Peyer's patch (tissue), 4 donors: ENCODE data around the gene SNTG2. TPM values are rescaled to one million over a fixed set of nuclear protein-coding genes. Genes with fewer than 3 reads are reported as not detected.

Experiments
- DNase-seq, 3 donors: peaks; one replicate each; pipeline ENCODE4 v3.0.0-alpha.2; 2017 to 2019
- H3K27ac ChIP-seq, 4 donors: fragments of 200-600 bp; sonication (generic); one replicate each; pipeline ENCODE4 v1.5.1; 2016 to 2019
- H3K27me3 ChIP-seq, 2 donors: fragments of 200-600 bp; sonication (generic); one replicate each; pipeline ENCODE4 v1.5.1; 2019
- H3K36me3 ChIP-seq, 3 donors: fragments of 200-600 bp; sonication (generic); one replicate each; pipeline ENCODE4 v1.5.1; 2016 to 2019
- H3K4me1 ChIP-seq, 4 donors: fragments of 200-600 bp; sonication (generic); one replicate each; pipeline ENCODE4 v1.5.1; 2016 to 2019
- H3K4me3 ChIP-seq, 4 donors: fragments of 200-600 bp; sonication (generic); 1 replicate in 3 of 4; 2 replicates in 1 of 4; pipeline ENCODE4 v1.5.1; 2016 to 2019; ENCODE audit warnings: mild to moderate bottlenecking in 1 of 4
- H3K9me3 ChIP-seq, 4 donors: fragments of 200-600 bp; sonication (generic); one replicate each; pipeline ENCODE4 v1.5.1; 2016 to 2019; ENCODE audit warnings: mild to moderate bottlenecking in 1 of 4
- POLR2A ChIP-seq, 2 donors: fragments of 450-650 bp; IDR thresholded peaks; one replicate each; pipeline ENCODE4 v1.5.1; 2017; ENCODE audit warnings: antibody characterized with exemption in 2 of 2, mild to moderate bottlenecking in 2 of 2, moderate library complexity in 2 of 2
- total RNA-seq, 4 donors: library from RNA; depleted of rRNA; stranded (reverse); fragments of >200 nt; gene quantifications; one replicate each; pipeline ENCODE4 v1.1.0, GENCODE V29; 2016
- TF ChIP-seq, protein P1 (sequence below), 6 experiments: fragments of 450-650 bp in 4 of 6; fragments of 200-600 bp in 2 of 6; sonication (generic) in 1 of 6; IDR thresholded peaks; one replicate each; pipeline ENCODE4 v1.5.1; 2017 to 2019; ENCODE audit warnings: antibody characterized with exemption in 6 of 6, mild to moderate bottlenecking in 3 of 6, moderate library complexity in 1 of 6

Gene SNTG2
- total RNA-seq, 4 donors from 2014 or later: 1.8 to 65.2 (median 3.9) TPM

GRCh38 chr2:1004398-1004797 is 53.7 kb downstream of the SNTG2 start:
- DNase-seq: no peak
- Histone ChIP-seq H3K4me1 (no peaks in the 10 kb centered on the region), H3K36me3 (no peaks in the 10 kb centered on the region), H3K9me3 (no peaks in the 10 kb centered on the region), H3K27me3 (no peaks in the 10 kb centered on the region), H3K4me3 (no peak overlapping the region), H3K27ac (no peak overlapping the region)
- TF ChIP-seq, protein P1, sequence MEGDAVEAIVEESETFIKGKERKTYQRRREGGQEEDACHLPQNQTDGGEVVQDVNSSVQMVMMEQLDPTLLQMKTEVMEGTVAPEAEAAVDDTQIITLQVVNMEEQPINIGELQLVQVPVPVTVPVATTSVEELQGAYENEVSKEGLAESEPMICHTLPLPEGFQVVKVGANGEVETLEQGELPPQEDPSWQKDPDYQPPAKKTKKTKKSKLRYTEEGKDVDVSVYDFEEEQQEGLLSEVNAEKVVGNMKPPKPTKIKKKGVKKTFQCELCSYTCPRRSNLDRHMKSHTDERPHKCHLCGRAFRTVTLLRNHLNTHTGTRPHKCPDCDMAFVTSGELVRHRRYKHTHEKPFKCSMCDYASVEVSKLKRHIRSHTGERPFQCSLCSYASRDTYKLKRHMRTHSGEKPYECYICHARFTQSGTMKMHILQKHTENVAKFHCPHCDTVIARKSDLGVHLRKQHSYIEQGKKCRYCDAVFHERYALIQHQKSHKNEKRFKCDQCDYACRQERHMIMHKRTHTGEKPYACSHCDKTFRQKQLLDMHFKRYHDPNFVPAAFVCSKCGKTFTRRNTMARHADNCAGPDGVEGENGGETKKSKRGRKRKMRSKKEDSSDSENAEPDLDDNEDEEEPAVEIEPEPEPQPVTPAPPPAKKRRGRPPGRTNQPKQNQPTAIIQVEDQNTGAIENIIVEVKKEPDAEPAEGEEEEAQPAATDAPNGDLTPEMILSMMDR (IDR thresholded peaks at IDR 0.05): no peak
- TF ChIP-seq POLR2A (IDR thresholded peaks at IDR 0.05): no peak

- Histone ChIP-seq H3K4me1 (no peaks in the 10 kb centered on the region), H3K4me3 (no peak overlapping the region), H3K27ac (no peak overlapping the region), H3K36me3 (no peaks in the 10 kb centered on the region), H3K27me3 (no peaks in the 10 kb centered on the region), H3K9me3 (no peaks in the 10 kb centered on the region)
- no peak for TF ChIP-seq POLR2A (IDR thresholded peaks at IDR 0.05)
- TF ChIP-seq, protein P1 (IDR thresholded peaks at IDR 0.05): no peak
- no peak for DNase-seq
Observed at GRCh38 chr2:1010415-1010930, 59.8 kb downstream of the SNTG2 start.

GRCh38 chr2:1011006-1011405 is 60.4 kb downstream of the SNTG2 start:
- Histone ChIP-seq H3K9me3 (no peaks in the 10 kb centered on the region), H3K27me3 (no peaks in the 10 kb centered on the region), H3K4me1 (no peaks in the 10 kb centered on the region), H3K27ac (no peak overlapping the region), H3K36me3 (no peaks in the 10 kb centered on the region), H3K4me3 (no peak overlapping the region)
- TF ChIP-seq POLR2A (IDR thresholded peaks at IDR 0.05): no peak
- TF ChIP-seq, protein P1 (IDR thresholded peaks at IDR 0.05): no peak
- no peak for DNase-seq

GRCh38 chr2:1011985-1012384 is 61.3 kb downstream of the SNTG2 start:
- DNase-seq: no peak
- H3K27ac ChIP-seq: no peak overlapping the region
- no peaks in the 10 kb centered on the region for H3K27me3 ChIP-seq
- H3K4me1 ChIP-seq: no peaks in the 10 kb centered on the region
- no peak overlapping the region for H3K4me3 ChIP-seq
- TF ChIP-seq, protein P1 (IDR thresholded peaks at IDR 0.05): no peak
- no peak for TF ChIP-seq POLR2A (IDR thresholded peaks at IDR 0.05)
- H3K9me3 ChIP-seq: no peaks in the 10 kb centered on the region
- H3K36me3 ChIP-seq: no peaks in the 10 kb centered on the region

GRCh38 chr2:1014802-1015201 is 64.2 kb downstream of the SNTG2 start:
- H3K4me3 ChIP-seq: no peak overlapping the region
- no peaks in the 10 kb centered on the region for H3K4me1 ChIP-seq
- H3K27me3 ChIP-seq: no peaks in the 10 kb centered on the region
- no peak for DNase-seq
- no peak overlapping the region for H3K27ac ChIP-seq
- H3K36me3 ChIP-seq: no peaks in the 10 kb centered on the region
- no peak for TF ChIP-seq POLR2A (IDR thresholded peaks at IDR 0.05)
- TF ChIP-seq, protein P1 (IDR thresholded peaks at IDR 0.05): no peak
- no peaks in the 10 kb centered on the region for H3K9me3 ChIP-seq

GRCh38 chr2:1016500-1016899 is 65.9 kb downstream of the SNTG2 start:
- no peak for DNase-seq
- Histone ChIP-seq H3K4me1 (no peaks in the 10 kb centered on the region), H3K27me3 (no peaks in the 10 kb centered on the region), H3K9me3 (no peaks in the 10 kb centered on the region), H3K4me3 (no peak overlapping the region), H3K36me3 (no peaks in the 10 kb centered on the region), H3K27ac (no peak overlapping the region)
- TF ChIP-seq, protein P1 (IDR thresholded peaks at IDR 0.05): no peak
